Stimulated activated CD8-positive, alpha-beta memory T cell treated with anti-CD3 and anti-CD28 coated beads, Interleukin-15, amount 100 ng/mL, for 1 hour (primary cell): Measurements from ENCODE around the gene ADRM1.

Experiments used
- DNase-seq: peaks from one replicate; pipeline ENCODE4 v3.0.0-alpha.2; 2020; ENCODE audit warnings: low read depth

ADRM1 gene

GRCh38 chr20:62311832-62312661 is 9.2 kb downstream of the ADRM1 start:
- DNase-seq, result no peak

DNA sequence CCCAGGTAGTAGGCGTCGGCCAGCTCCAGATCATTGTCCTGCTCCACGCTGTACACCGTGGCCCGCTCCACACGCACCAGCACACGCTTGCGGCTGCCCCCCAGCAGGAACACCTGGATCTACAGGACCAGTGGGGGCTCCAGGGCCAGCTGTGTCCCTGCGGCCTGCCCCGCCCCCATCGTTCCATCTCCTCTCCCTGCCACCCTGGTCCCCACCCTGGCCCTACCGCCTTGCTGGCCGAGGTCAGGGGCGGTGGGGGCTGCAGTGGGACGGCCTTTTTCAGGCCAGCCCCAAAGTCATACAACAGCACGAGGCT is 9.8 kb downstream of the ADRM1 start:
- DNase-seq, result no peak

- DNase-seq, result no peak
Measured at GRCh38 chr20:62313021-62313420, 10.2 kb downstream of the ADRM1 start.

GRCh38 chr20:62313460-62314338 is 10.9 kb downstream of the ADRM1 start:
- DNase-seq, result no peak

GRCh38 chr20:62314339-62314638 is 11.5 kb downstream of the ADRM1 start:
- no peak for DNase-seq

- no peak for DNase-seq
Measured at GRCh38 chr20:62314711-62315302, 12.0 kb downstream of the ADRM1 start.

- no peak for DNase-seq
Measured at GRCh38 chr20:62315773-62316172, 13.0 kb downstream of the ADRM1 start.

GRCh38 chr20:62316331-62317166 is 13.8 kb downstream of the ADRM1 start:
- DNase-seq, result no peak

DNA sequence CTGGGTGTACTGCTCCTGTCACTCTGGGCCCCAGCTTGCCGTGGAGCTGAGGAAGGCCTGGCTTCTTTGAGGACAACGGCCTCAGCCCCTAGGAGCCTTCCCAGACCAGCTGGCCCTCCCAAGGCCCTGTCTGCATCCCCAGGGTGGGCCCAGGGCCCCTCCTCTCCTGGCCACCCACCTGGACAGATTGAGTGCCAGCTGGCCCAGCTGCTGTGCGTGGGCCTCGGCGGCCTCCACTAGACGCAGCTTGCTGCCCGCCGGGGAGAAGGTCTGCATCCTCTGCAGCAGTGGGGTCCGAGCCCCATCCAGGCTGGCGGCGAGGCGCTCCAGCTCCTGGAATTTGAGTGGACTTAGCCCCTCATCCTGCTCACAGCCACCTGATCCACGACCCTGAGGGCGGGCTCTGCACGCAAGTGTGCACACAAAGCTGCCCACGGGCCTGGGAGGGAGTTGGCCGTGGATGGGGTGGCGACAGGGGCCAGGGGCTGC is 14.4 kb downstream of the ADRM1 start:
- DNase-seq, result no peak

DNA sequence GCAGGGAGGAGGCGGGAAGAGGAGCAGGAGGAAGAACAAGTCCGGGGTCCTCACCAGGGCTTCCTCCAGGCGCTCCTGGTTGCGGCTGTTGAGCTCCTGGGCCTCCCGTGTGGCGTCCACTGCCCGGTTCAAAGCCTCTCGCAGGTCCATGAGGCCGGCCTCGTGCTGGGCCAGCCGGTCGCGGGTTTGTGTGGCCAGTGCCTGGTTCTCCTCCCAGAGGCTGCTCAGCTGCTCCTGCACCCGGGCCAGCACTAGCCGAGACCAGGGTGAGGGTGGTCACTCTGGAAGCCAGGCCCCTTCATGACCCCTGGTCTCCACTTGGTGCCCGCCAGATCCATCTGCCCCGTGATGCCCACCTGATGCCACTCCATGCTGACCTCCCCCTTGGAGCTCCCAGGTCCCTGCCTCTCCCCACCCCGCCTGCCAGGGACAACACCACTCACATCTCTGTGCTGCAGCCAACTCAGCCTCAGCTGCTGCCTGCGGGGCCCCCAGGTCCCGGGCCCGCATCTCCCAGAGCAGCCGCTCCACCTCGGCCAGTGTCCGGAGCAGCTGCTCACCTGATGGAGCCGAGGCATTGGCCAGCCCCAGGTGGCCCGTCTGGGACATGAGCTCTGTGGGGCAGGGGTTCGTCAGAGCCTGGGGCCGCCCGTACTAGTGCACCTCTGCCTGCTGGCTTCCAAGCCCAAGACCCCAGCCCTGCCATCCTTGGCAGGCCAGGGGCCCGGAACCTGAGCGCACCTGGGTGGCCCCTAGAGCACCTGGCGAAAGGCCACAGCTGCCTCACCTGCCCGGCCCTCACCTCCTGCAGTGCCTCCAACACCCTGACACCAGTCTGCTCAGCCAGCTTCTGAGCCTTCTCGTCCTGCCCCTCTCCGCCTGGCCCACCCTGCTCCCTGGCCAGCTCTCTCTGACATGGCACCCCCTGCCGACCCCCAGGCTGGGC is 15.9 kb downstream of the ADRM1 start:
- DNase-seq, result no peak

DNA sequence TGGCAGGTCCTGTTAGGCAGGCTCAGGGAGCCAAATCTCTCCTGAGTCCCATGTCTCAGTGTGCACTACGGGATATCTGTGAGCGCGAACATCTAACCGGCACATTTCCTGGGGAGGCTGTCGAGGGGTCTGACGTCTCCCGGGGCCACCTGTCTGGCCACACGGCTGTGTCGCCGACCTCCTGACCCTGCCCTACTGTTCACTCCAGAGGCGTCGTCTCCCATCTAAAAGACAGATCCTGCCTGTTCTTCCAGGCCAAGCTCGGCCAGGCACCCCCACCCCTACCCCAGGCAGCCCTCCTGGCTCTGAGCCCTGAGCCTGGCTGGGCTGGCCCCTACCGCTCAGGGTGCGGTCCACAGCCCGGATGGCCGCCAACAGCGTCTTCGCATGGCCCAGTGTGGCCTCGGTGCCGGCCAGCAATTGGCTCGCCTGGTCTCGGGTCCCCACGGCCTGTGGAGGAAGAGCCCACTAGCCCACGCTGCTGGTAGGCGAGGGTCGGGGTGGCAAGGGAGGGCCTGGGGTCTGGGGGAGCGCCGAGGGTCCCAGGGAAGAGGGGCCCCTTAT is 16.6 kb downstream of the ADRM1 start:
- DNase-seq, result no peak

DNA sequence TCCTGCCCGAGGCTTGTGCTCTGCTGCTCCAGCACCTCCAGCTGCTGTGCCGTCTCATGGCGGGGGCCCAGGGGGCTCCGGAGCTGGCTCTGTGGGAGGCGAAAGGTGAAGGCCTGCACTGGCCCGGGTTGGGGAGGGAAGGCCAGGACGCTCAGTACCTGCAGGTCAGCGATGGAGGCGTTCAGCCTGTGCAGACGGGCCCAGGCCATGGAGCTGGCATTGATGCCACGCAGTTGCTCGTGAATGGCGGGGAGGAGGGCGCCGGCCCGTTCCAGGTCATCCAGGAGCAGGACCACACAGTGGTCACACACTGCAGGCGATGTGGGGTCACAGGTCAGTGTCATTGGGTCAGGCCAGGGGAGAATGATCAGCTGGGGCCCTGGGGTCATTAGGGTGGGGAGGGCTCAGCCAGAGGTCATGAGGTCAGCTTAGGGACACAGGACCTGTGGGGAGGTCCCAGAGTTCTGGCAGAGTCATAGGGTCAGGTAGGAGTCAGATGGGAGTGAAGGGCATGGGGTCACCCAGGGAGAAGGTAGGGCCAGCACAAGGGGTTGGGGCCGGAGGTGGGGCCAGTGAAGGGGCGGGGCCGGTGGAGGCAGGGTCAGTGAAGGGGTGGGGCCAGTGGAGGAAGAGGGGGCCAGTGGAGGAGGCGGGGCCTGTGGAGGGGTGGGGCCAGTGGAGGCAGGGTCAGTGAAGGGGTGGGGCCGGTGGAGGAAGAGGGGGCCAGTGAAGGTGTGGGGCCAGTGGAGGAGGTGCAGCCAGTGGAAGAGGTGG is 18.0 kb downstream of the ADRM1 start:
- no peak for DNase-seq

- DNase-seq, result no peak
Measured at GRCh38 chr20:62321521-62321948, 18.7 kb downstream of the ADRM1 start.

- no peak for DNase-seq
Measured at GRCh38 chr20:62321975-62322374, 19.2 kb downstream of the ADRM1 start.

DNA sequence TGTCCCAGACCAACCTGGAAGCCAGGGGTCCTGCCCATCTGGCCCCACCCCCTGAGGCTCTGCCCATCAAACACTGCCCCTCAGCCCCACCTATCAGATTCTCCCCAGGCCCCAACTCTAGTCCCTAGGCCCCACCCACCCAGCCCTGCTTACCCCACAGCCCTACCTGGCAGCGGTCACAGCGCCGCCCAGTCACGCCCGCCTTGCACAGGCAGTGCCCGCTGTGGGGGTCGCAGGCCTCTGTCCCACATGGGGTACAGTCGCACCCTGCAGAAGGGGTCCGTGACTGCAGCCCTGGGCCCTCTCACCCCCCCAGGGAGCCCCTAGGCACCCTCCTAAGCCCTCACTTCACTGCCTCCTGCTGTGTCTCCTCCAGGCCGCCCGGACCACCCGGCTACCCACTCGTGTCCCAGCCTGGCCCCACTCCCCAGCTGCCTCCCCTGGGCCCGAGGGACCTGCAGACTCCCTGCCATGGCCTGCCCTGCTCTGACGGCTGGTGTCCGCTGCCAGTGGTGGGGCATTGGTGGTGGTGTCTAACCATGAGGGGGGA is 19.8 kb downstream of the ADRM1 start:
- no peak for DNase-seq

- no peak for DNase-seq
Measured at GRCh38 chr20:62323146-62323979, 20.6 kb downstream of the ADRM1 start.

DNA sequence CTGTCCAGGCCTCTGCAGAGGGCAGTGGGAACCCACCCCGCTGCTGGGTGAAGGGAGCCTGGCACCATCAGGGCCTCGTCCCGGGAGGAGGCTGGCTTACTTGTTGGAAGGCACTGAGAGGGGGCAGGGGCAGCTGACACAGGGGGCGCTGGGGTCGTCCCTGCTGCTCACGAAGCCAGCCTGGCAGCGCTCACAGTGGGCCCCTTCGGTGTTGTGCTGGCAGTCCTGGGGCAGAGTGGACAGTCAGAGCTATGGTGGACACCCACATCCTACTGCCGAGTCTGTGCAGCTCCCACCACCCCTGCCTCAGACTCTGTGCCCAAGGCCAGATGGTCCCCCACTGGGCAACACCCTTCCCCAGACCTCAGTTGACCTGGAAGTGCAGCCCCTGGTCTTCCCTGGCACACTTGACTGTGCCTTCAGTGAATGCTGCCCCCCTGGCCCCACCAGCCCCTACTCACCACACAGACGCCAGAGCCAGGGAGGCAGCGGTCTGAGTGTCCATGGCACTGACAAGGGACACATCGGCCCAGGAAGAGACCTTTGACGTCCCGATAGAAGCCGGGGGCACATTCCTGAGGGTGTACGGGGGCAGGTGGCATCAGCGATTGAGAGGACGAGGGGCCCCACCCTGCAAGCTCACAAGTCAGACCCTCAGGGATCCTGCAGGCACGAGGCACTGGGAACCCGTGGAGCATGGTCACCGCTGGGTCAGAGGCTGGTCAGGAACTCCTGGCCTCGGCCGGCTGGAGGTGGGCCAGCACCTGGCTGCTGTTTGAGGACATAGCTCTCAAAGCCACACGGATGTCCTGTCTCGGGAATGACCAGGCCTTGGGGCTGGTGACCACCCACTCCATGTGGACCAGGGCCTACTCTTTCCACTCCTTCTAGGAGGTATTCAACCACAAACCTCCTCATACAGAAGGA is 21.4 kb downstream of the ADRM1 start:
- DNase-seq, result no peak
